Measurements from ENCODE around the gene TBCA.

Gene TBCA

GRCh38 chr5:77775790-77776553 is at the start of gene TBCA:
TBCA (minus strand) TSS chr5:77776339; CDS start chr5:77776257, 82 bp downstream.
- peak; percentile 91 for DNase-seq

- no peak for DNase-seq
Observed at GRCh38 chr5:77824981-77825380, 48.8 kb upstream of the TBCA start.

GRCh38 chr5:77816686-77817085 is 40.5 kb upstream of the TBCA start:
- DNase-seq: no peak

- no peak for DNase-seq
Observed at GRCh38 chr5:77812926-77813589, 36.9 kb upstream of the TBCA start.

GRCh38 chr5:77806213-77806843 is 30.2 kb upstream of the TBCA start:
- DNase-seq: no peak

GRCh38 chr5:77798456-77798855 is 22.3 kb upstream of the TBCA start:
- DNase-seq: no peak

GRCh38 chr5:77797136-77797535 is 21.0 kb upstream of the TBCA start:
- no peak for DNase-seq

GRCh38 chr5:77795846-77796245 is 19.7 kb upstream of the TBCA start:
- no peak for DNase-seq

GRCh38 chr5:77795268-77795667 is 19.1 kb upstream of the TBCA start:
- DNase-seq: no peak

- no peak for DNase-seq
Observed at GRCh38 chr5:77791926-77792325, 15.8 kb upstream of the TBCA start.

- DNase-seq: no peak
Observed at GRCh38 chr5:77791356-77791755, 15.2 kb upstream of the TBCA start.

- DNase-seq: no peak
Observed at GRCh38 chr5:77785229-77785628, 9.1 kb upstream of the TBCA start.

- DNase-seq: no peak
Observed at GRCh38 chr5:77784735-77785134, 8.6 kb upstream of the TBCA start.

- DNase-seq: no peak
Observed at GRCh38 chr5:77781076-77781475, 4.9 kb upstream of the TBCA start.

- DNase-seq: no peak
Observed at GRCh38 chr5:77778881-77779438, 2.8 kb upstream of the TBCA start.

- no peak for DNase-seq
Observed at GRCh38 chr5:77778398-77778797, 2.3 kb upstream of the TBCA start.

- no peak for DNase-seq
Observed at GRCh38 chr5:77777911-77778310, 1.8 kb upstream of the TBCA start.

GRCh38 chr5:77777281-77777892 is 1.2 kb upstream of the TBCA start:
- peak; percentile 4 for DNase-seq

- no peak for DNase-seq
Observed at GRCh38 chr5:77776554-77777206, 541 bp upstream of the TBCA start.

GRCh38 chr5:77774981-77775789 is 954 bp downstream of the TBCA start:
- no peak for DNase-seq

- DNase-seq: no peak
Observed at GRCh38 chr5:77773734-77774280, 2.3 kb downstream of the TBCA start.

GRCh38 chr5:77772729-77773128 is 3.4 kb downstream of the TBCA start:
- DNase-seq: no peak

Measured in fibroblast of skin of right quadriceps (primary cell).